GM21423 (cell line): ENCODE data around the gene ARFGEF3.

Experiments
- ATAC-seq: cut with Tn5 transposase; IDR thresholded peaks from one replicate; pipeline ENCODE4 v1.9.1; 2021; ENCODE audit warnings: mild to moderate bottlenecking, moderate library complexity; ENCODE audit not compliant: unreplicated experiment

ARFGEF3 gene

DNA sequence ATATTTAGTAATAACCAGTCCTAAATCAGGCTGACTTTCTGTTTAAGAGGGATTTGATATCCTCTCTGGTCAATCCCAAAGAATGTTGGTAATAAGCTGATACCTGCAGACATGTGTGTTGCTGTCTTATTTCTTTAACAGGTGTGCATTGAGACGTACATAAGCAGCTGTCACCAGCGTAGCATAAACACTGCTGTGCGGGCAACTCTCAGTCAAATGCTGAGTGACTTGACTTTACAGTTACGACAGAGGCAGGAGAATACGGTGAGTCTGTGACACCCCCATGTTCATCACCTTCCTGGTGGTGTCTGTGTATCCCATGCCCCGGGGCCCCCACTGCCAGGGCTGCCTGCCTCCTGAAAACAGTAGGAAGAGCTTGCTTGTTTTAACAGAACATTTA, 76.6 kb downstream of the ARFGEF3 start:
- ATAC-seq: no peak

DNA sequence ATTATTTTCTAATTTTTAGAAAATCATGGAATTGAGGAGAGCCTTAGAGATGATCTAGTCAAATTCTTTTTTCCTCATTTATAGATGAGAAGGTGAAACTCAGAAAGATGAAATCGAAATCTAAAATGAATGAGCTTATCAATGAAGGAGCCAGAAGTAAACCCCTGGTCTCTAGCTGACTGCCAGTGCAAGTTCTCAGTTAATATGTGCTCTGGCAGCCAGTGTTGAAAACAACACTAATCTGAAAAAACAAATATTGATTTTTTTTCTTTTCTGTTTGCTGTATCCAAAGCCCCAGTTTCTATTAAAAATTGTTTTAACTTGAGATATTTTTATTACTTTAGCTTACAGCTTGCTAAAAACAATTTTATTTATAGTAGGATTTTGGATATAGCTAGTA, 78.0 kb downstream of the ARFGEF3 start:
- no peak for ATAC-seq

DNA sequence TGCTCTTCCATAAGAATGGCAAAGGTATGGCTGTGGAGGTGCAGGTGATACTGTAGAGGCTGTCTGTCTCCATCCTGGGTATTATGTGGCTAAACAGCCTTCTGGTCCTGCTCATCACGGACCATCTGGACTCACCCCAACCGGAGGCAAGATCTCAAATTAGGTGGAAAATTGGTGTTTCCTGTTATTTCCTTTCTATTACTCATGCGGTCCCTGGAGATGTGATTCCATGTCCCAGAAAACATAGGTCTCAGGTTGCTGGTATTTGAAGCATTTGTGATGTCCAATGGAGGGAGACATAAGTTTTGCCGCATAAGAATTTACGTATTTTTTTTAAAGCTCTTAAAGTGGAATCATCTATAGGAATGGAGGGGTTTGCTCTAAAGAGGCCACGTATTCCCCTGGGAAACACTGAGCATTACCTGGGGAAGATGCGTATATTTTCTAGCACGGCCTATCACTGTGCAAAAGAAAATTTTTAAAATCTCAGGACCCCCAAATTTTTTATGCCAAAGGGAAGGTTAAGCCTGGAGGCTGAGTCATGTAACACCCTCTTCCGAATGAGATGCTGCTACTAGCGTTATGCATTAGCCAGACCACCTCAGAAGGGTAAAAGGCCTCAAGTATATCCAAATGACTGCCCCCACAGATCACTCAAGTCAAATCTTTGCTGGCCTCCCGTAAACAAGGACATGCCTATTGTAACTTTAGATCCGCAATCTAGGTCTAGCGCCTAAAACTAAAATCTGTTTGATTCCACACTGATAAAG, 78.9 kb downstream of the ARFGEF3 start:
- no peak for ATAC-seq

DNA sequence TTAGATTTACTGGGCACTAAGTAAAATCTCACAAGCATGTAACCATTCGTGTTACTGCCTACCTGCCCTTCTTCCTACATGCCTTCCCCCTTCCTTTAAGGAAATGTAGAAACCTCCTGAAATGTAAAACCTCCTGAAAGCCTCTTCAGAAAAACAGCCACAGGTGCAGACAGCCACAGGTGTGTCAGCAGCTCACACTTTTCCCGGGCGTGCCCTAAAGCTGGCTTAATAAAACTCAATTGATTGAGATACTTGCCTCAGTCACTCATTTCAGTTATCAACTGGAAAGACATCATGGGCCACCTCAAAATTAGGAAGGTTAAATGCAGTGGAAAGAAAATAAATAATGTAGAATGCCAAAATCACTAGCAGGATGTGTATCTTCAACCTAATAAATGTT, 79.6 kb downstream of the ARFGEF3 start:
- ATAC-seq: no peak

DNA sequence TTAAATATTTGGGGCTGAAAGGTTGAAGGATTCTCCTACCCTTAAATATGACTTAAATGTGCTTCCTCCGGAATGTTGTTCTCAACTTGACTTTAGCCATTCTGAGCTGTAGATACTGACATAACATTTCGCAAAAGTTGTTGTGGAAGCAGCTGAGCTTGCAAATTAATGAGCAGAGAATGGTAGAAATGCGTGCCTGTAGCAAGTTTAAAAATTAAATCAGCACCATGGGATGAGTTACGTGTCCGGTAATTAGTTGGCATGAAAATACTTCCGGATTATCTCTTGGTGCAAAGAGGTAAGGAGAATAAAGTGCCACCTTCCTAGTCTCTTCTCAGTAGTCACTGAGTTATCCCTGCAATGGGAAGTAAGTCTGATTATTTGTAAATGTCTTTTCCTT, 80.2 kb downstream of the ARFGEF3 start:
- no peak for ATAC-seq

DNA sequence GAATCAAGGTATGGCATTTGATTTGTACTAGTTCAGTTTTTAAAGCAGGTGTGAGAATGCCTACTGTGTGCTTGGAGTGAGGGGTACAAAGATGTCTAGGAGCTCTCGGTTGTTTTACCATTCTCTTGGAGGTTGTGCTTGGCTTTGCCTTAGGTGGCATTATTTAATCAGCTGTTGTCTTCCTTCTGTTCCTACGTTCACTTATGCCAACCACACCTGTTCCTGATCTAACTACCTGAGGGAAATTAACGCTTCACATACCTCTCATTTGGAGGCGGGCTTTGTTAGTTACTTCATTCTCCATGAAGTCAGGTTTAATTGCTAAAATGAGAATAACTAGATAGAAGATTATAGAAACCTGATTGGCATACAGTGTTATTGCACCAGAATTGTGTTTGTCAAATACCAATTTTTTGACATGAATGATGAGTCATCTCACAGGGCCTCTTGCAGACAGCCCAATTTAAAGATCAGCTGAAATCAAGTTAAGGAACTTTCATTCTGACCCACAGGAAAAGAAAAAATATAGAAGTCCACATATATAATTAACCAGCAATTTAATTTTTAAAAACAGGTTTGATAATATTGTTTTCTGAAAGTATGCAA, 81.4 kb downstream of the ARFGEF3 start:
- no peak for ATAC-seq

DNA sequence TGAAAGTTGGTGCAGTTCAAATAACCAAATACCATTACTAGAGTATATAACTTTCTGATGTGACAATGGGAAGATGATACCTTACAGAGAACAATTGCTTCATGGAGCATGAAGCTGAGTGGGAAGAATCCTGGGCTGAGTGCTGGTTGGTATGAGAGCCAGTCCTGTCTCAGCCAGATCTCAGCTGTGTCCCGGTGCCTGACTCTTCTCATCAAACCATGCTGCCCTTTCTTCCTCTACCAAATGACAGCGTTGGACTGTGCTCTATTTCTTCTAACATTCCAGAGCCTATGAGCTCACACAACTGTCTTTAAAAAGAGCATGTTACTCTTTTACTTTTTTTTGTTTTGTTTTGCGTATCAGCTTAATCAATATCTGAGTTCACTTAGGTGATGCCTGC, 84.0 kb downstream of the ARFGEF3 start:
- ATAC-seq: no peak

DNA sequence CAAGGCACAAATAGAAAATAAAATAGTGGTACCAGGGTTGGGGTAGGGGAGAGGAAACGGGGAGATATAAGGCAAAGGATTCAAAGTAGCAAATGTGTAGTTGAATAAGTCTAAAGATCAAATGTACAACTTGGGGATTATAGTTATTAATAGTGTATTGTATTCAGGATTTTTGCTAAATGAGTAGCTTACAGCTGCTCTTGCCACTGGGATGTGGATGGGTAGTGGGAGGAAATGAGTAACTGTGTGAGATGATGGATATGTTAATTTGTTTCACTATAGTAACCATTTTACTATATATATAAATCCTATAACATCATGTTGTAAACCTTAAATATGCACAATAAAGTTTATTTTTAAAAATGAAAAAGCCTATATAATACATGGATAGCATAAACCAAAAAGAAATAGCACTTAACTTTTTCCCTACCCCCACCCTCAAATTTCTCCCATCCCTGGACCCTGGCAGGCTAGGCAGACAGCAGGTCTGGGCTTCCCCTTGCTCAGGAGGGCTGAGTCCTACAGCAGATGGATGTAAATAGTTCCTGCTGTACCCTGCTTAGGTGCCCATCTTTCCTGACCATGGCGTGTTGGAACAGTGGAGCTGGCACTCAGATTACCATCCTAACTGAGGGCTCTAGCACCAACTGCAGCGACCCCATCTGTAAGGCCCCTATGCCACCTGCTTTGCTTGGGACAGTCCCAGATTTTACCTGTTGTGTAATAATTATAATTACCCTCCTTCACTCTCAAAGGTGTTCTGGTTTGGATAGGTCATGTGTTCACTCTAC, 85.1 kb downstream of the ARFGEF3 start:
- ATAC-seq: no peak

DNA sequence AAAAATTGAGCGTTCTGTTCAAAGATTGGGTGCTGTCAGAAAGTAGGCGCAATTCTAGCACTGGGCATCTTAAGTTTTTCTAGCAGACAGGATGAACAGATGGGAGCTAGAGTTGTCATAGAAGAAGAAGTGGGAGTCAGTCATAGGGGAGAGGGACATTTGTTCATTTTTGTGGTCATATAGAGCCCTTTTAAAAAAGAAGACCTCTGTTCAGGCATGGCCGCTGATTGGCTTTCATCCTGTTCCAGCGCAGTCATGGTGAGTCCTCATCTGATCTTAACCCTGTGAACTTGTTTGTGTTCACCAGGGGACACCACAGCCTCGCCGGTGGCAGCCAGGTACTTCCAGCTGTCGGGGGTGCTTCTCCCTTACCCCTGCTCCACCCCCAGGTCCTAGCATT, 86.3 kb downstream of the ARFGEF3 start:
- ATAC-seq: no peak

DNA sequence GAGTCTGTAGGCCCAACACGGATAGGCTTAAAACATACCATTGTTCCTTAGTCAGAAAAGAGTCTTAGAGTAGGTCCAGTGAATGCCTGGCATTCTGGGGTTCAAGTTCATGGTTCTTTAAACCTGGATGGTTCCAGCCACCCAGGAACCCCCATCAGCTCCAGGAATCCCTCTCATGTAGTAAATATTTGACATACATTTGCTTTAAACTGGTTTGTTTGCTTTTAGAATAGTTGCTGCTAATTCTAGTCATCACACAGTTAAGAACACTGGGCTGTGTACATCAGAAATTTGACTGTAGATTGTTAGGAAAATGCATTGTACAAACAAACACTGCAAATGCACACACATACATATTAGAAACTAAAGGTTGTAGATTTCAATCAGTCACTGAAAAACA, 87.1 kb downstream of the ARFGEF3 start:
- no peak for ATAC-seq

DNA sequence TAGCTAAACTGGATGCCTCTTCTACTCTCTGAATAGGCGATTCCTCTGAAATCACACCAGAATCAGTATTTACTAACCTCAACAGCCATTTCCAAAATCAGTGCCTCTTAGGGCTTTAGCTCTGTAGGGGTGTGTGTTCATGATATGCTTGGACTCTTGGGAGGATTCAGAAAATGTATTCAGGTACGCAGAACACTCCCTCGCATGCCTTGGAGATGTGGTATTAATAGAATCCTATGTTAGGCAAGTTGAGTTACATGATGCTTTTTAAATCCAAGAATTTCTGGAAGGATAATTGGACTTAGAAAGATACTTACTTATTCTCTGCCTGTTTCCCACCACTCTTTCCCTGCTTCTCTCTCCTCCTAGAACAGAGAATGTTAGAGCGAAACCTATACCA, 88.3 kb downstream of the ARFGEF3 start:
- no peak for ATAC-seq

DNA sequence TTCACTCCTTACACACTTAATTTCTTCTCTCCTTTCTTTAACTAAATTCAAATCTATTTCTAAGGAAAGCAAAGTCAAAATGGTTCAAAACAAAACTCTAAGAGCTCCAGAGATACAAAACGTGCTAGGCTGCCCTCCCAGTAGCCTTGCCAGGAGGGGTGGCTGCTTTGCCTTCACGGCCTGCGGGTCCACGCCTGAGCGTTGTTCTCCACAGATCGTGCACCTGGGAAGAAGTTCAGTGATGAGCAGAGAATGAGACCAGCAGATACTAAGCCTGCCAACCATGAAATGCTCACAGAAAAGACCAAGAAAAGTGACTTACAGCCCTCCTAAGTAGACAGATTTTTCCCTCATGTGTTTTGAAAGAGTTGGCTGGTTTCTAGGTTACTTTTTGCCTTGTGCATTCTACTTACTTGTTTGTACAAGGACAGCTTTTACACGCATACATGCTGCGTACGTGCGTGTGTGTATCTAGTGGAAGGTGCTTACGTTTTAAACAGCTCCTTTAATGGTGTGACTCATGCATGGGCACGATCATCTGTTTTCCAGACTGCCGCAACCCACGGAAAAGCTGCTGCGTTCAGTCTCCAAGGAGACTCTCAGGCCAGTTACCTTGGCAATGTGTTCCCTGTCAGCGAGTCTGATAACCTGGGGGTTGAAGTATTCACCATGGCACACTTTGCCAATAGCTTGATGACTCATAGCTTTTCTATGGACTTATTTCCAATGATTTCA, 88.9 kb downstream of the ARFGEF3 start:
- ATAC-seq: no peak

DNA sequence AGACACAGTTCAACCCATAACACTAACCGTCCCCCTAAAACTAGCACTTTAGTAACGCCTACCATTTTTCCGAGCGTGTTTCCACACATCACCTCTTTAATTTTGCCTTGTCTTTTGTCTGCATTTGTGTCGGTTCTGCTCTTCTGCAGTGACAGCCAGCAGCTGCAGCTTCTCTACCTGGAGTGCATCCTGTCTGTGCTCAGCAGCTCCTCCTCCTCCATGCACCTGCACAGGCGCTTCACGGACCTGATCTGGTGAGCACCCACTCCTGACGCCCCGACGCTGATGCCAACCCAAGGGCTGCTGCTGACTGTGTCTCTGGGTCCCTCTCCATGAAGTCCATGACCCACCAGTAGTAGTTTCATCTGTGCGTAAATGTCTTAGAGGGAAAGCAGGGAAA, 92.0 kb downstream of the ARFGEF3 start:
- no peak for ATAC-seq

DNA sequence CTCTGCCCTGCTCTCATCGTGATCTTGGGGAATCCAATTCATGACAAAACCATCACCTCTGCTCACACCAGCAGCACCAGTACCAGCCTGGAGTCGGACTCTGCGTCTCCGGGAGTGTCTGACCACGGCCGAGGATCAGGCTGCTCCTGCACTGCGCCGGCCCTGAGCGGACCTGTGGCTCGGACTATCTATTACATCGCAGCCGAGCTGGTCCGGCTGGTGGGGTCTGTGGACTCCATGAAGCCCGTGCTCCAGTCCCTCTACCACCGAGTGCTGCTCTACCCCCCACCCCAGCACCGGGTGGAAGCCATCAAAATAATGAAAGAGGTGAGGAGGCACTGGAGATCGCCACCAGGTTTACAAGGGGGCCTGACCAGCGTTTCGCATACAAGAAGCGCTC, 93.7 kb downstream of the ARFGEF3 start:
- no peak for ATAC-seq

DNA sequence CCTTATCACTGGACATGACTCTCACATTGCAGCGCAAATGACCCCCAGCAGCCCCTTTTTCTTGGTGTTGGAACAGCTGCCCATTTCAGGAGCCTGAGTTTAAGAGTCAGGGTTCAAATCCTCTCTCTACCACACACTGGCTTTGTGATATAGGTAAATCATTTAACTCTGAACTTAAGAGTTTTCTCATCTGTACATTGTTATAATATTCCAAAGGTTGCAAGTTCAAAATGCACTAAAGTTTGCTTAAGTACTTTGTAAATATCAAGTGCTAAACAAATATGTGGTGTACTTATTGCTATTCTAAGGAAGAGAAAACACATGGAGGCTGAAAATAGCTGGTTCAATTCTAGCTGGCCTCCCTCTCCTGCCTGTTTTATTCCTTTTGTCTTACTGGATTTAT, 95.9 kb downstream of the ARFGEF3 start:
- no peak for ATAC-seq

DNA sequence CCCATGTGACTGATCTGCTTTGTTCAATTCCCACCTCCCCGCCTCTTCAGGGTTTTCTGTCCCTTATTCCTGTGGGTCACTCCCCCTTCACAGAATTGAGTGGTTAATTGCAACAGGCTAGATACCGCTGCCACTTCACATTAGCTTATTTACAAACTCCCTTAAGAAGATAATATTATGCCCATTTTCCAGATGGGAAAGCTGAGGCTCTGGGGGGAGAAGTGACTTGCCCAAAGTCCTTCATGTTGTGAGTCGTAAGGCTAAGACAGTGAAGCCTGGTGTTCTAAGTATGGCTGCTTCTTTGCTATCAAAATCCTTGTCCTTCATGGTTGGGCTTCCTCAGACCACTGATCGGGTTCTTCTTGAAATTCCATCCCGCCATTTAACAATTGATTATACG, 96.5 kb downstream of the ARFGEF3 start:
- no peak for ATAC-seq

DNA sequence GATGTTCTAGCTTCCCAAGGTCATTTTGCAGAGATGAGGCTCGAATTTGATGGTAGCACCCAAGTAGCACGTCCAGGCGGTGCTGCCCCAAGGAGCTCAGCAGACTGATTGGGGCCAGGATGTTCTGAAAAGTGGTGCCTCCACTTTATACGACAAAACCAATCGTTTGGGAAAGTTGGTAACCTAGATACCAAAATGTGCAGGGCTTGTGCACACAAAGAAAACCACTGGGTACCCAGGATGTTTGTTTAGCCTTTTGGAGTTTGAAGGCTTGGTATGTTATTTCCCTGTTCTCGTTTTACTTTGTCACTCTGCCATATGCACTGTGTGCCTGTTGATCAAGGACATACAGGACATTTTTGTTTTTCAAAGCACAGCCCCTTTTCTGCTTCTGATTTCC, 97.3 kb downstream of the ARFGEF3 start:
- ATAC-seq: no peak

DNA sequence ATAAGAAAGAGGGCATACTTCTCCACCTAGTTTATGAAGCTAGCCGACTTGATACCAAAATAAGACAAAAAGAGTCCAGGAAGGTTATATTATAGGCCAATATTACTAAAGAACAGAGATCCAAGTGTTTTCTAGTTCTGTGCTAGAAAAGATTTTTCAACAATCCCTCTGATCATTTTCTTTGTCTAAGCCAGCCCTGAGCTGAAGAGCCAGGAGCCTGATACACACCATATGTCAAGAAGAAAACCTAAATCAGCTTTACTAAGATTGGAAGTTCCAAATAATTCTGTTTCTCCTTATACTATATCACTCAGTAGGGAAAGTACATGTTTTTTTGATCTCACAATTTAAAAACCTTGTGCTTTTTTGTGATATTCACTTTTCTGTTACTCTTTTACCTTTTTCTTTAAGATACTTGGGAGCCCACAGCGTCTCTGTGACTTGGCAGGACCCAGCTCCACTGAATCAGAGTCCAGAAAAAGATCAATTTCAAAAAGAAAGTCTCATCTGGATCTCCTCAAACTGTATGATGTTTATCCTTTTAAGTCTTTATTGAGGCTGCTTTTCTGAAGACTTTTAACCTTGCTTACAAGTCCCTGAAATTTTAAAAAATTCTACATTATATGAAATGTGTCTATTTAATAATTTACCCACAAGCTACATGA, 99.5 kb downstream of the ARFGEF3 start:
- no peak for ATAC-seq

DNA sequence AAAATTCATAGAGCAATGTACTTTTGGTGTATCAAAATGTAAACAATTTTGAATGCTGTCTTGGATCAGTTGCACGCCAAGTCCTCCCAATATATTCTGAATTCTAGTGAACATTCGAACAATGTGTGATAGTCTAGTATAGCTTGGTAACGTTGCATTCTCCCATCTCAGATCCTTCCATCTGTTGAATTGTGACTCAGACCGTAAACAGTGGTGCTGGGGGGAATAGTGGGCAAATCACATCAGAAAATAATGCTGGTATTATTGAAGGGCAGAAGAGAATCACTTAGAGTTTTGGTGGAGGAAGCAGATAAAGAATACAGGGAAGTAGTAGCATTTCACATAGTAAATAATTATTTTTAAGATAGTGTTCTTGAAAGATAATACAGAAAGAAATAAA, 102.2 kb downstream of the ARFGEF3 start:
- no peak for ATAC-seq

DNA sequence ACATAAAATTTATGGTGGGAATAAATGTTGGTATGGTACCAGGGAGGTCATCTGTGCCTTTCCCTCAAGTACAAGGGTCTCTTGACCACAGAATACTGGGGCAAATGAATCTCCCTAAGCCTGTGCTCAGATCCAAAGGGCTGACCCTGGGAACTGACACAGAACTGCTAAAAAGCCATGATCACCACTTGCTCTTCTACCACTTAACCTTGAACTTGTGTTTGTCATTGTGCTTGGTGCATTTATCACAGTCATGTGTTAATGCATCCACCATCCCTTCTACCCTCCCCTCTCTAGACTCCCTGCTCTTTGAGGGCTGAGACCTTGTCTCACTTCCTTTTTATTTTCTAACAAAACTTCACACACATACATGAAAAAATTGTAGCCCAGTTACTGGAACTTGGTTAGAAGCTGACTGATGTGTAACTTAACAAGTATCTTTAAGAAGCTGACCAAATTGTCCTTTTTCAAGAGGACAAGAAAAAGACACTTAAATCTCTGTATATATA, 102.7 kb downstream of the ARFGEF3 start:
- no peak for ATAC-seq

DNA sequence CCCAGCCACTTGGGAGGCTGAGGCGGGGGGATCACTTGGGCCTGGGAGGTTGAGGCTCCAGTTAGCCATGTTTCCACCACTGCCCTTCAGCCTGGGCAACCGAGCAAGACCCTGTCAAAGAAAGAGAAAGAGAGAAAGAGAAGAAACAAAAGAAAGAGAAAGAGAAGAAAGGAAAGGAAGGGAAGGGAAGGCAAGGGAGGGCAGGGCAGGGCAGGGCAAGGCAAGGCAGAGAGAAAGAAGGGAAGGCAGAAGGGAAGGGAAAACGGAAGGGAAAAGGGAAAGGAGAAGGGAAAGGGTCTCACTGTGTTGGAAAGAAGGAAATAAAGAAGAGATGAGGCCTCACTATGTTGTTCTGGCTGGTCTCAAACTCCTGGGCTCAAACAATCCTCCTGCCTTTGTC, 104.4 kb downstream of the ARFGEF3 start:
- no peak for ATAC-seq
